ENCODE data around the gene HEG1. TPM values are rescaled to one million over a fixed set of nuclear protein-coding genes. Genes with fewer than 3 reads are reported as not detected.

HEG1 gene
- total RNA-seq (2014; rRNA removed; shearing (Covaris generic)): 8.8 and 17.0 TPM in 2 replicates
- polyA plus RNA-seq (2016; fragmentation: Nextera tagmentation; extraction: Ambion mirVana): 1.8 and 1.9 TPM in 2 replicates
- long read RNA-seq: 0 reads

- Histone ChIP-seq H4K20me1 (replicated peaks; ENCODE audit: insufficient read depth) (no peaks in the 10 kb centered on the region), H2AFZ (peak within 1 kb of the TSS; percentile 97), H3K4me3 (peak within 1 kb of the TSS; percentile 80), H3K4me2 (peak within 1 kb of the TSS; percentile 96), H3K27me3 (ENCODE audit: insufficient read depth) (peaks cover 44% of the 10 kb centered on the region), H3K9me2 (ENCODE audit: insufficient read depth) (no peaks in the 10 kb centered on the region), H3F3A (replicated peaks; ENCODE audit: low read depth) (peaks cover 20% of the 10 kb centered on the region), H3K36me3 (ENCODE audit: insufficient read depth) (no peaks in the 10 kb centered on the region; the same call in 1 of the 2 replicates), H3K4me1 (ENCODE audit: insufficient read depth) (peaks cover 49% of the 10 kb centered on the region), H3K79me2 (replicated peaks; ENCODE audit: insufficient read depth) (no peaks in the 10 kb centered on the region; the same call in 1 of the 2 replicates), H3K27ac (ENCODE audit: low read depth) (no peak within 1 kb of the TSS)
- Mint-ChIP-seq H3K4me1 (peaks cover 59% of the 10 kb centered on the region), H3K27me3 (ENCODE audit: insufficient read depth, low read depth, poor library complexity) (peaks cover 44% of the 10 kb centered on the region), H3K27ac (no peak within 1 kb of the TSS), H3K9me3 (no peaks in the 10 kb centered on the region; the same call in 2 of the 3 replicates), H3K4me3 (peak within 1 kb of the TSS; percentile 75), H3K36me3 (ENCODE audit: low read depth) (no peaks in the 10 kb centered on the region; the same call in 2 of the 3 replicates)
- TF ChIP-seq STAT1 (IDR thresholded peaks at IDR 0.05; ENCODE audit: unreplicated experiment) (no peak), ZNF114 (CRISPR knock-in tag; IDR thresholded peaks at IDR 0.05) (no peak), EZH2 (IDR thresholded peaks at IDR 0.05; ENCODE audit: low read depth, unreplicated experiment) (peak; percentile 42), POLR2AphosphoS5 (IDR thresholded peaks at IDR 0.05; ENCODE audit: low read depth) (0 out of 2 replicates have a peak, but pooled peaks have one; percentile 21)
- TF ChIP-seq, protein P1, sequence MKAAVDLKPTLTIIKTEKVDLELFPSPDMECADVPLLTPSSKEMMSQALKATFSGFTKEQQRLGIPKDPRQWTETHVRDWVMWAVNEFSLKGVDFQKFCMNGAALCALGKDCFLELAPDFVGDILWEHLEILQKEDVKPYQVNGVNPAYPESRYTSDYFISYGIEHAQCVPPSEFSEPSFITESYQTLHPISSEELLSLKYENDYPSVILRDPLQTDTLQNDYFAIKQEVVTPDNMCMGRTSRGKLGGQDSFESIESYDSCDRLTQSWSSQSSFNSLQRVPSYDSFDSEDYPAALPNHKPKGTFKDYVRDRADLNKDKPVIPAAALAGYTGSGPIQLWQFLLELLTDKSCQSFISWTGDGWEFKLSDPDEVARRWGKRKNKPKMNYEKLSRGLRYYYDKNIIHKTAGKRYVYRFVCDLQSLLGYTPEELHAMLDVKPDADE (IDR thresholded peaks at IDR 0.05): no peak
- DNase-seq (ENCODE audit: low spot score) (peak; percentile 89), ATAC-seq (peak; percentile 68)
Measured at GRCh38 chr3:125055913-125056745, at the start of gene HEG1. Gene HEG1 (minus strand): TSS chr3:125055997. CDS start chr3:125055890, 107 bp downstream.

DNA sequence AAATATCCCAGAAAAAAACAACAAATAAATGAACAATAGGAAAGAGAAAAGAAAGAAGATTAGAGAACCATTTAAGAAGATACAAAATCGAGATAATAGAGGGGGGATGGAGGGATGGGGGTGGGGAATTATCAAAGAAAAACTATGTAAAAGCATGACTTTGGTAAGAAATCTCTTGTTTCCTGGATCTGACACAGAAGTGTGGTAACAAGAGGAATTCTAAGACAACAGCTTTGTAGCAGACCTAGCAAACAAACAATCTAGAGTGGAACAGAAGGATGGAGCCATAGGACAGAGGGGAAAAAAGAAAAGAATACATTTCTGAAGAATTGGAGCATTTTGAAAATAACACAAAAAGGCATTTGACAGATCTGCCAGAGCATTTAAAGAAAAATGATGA lies 49.3 kb upstream of the HEG1 start:
- no peak overlapping the region for H2AFZ ChIP-seq
- DNase-seq (ENCODE audit: low spot score) (no peak), ATAC-seq (no peak)
- Mint-ChIP-seq H3K27ac (no peak overlapping the region), H3K9me3 (no peaks in the 10 kb centered on the region), H3K27me3 (ENCODE audit: insufficient read depth, low read depth, poor library complexity) (no peaks in the 10 kb centered on the region), H3K4me1 (peaks cover 8% of the 10 kb centered on the region), H3K4me3 (no peak overlapping the region), H3K36me3 (ENCODE audit: low read depth) (peaks cover 16% of the 10 kb centered on the region; the same call in 2 of the 3 replicates)
- H3K27me3 ChIP-seq (ENCODE audit: insufficient read depth): no peaks in the 10 kb centered on the region
- no peaks in the 10 kb centered on the region for H3F3A ChIP-seq (replicated peaks; ENCODE audit: low read depth)
- H3K36me3 ChIP-seq (ENCODE audit: insufficient read depth): no peaks in the 10 kb centered on the region
- H3K4me2 ChIP-seq: no peak overlapping the region
- no peaks in the 10 kb centered on the region for H3K9me2 ChIP-seq (ENCODE audit: insufficient read depth)
- no peak overlapping the region for H3K27ac ChIP-seq (ENCODE audit: low read depth)
- no peak overlapping the region for H3K4me3 ChIP-seq
- H4K20me1 ChIP-seq (replicated peaks; ENCODE audit: insufficient read depth): no peaks in the 10 kb centered on the region; the same call in 1 of the 2 replicates
- no peaks in the 10 kb centered on the region for H3K79me2 ChIP-seq (replicated peaks; ENCODE audit: insufficient read depth)
- H3K4me1 ChIP-seq (ENCODE audit: insufficient read depth): peaks cover 8% of the 10 kb centered on the region
- TF ChIP-seq POLR2AphosphoS5 (IDR thresholded peaks at IDR 0.05; ENCODE audit: low read depth): no peak
- TF ChIP-seq EZH2phosphoT487 (IDR thresholded peaks at IDR 0.05; ENCODE audit: unreplicated experiment): no peak
- no peak for TF ChIP-seq CREB1 (CRISPR knock-in tag; IDR thresholded peaks at IDR 0.05; ENCODE audit: low read depth)
- no peak for TF ChIP-seq STAT1 (IDR thresholded peaks at IDR 0.05; ENCODE audit: unreplicated experiment)
- TF ChIP-seq ZNF114 (CRISPR knock-in tag; IDR thresholded peaks at IDR 0.05): no peak
- no peak for TF ChIP-seq CTCF (conservative IDR thresholded peaks at IDR 0.05; ENCODE audit: low read depth in 2 of 2)
- TF ChIP-seq EZH2 (IDR thresholded peaks at IDR 0.05; ENCODE audit: low read depth, unreplicated experiment): no peak
- TF ChIP-seq, protein P1 (IDR thresholded peaks at IDR 0.05): no peak
